Activated T-cell treated with anti-CD3 and anti-CD28 coated beads for 4 hours (primary cell): ENCODE data around the gene CREB5.
"Not testable (repeated sequence)": the region's sequence is repeated elsewhere in the genome, so short reads cannot be mapped to it uniquely, and the experiment has no call there.

Experiments used
- DNase-seq: peaks from one replicate; pipeline ENCODE4 v3.0.0-alpha.2; 2020

The CREB5 gene

GRCh38 chr7:28517606-28518005 lies 105.3 kb downstream of the CREB5 start:
- DNase-seq = no peak

GRCh38 chr7:28520074-28521015 lies 108.0 kb downstream of the CREB5 start:
- no peak for DNase-seq

GRCh38 chr7:28524978-28525377 lies 112.7 kb downstream of the CREB5 start:
- no peak for DNase-seq

- DNase-seq = no peak
Measured at GRCh38 chr7:28528899-28529298, 116.6 kb downstream of the CREB5 start.

- no peak for DNase-seq
Measured at GRCh38 chr7:28529755-28530154, 117.4 kb downstream of the CREB5 start.

- no peak for DNase-seq
Measured at GRCh38 chr7:28530175-28530802, 118.0 kb downstream of the CREB5 start.

- no peak for DNase-seq
Measured at GRCh38 chr7:28530803-28531175, 118.5 kb downstream of the CREB5 start.

GRCh38 chr7:28531291-28531690 lies 119.0 kb downstream of the CREB5 start:
- DNase-seq = no peak

- no peak for DNase-seq
Measured at GRCh38 chr7:28532181-28532580, 119.9 kb downstream of the CREB5 start.

- DNase-seq = no peak
Measured at GRCh38 chr7:28533267-28533666, 120.9 kb downstream of the CREB5 start.

GRCh38 chr7:28533731-28534531 lies 121.6 kb downstream of the CREB5 start:
- no peak for DNase-seq

- DNase-seq = no peak
Measured at GRCh38 chr7:28536259-28536658, 123.9 kb downstream of the CREB5 start.

- DNase-seq = no peak
Measured at GRCh38 chr7:28539289-28539981, 127.1 kb downstream of the CREB5 start.

GRCh38 chr7:28542410-28542809 lies 130.1 kb downstream of the CREB5 start:
- DNase-seq = no peak

GRCh38 chr7:28544453-28545117 lies 132.3 kb downstream of the CREB5 start:
- DNase-seq = no peak

GRCh38 chr7:28546067-28546466 lies 133.7 kb downstream of the CREB5 start:
- no peak for DNase-seq

- DNase-seq = no peak
Measured at GRCh38 chr7:28547115-28547514, 134.8 kb downstream of the CREB5 start.

- DNase-seq = no peak
Measured at GRCh38 chr7:28548416-28548815, 136.1 kb downstream of the CREB5 start.

GRCh38 chr7:28549998-28550397 lies 137.7 kb downstream of the CREB5 start:
- no peak for DNase-seq

GRCh38 chr7:28550580-28551186 lies 138.4 kb downstream of the CREB5 start:
- no peak for DNase-seq

GRCh38 chr7:28551331-28551730 lies 139.0 kb downstream of the CREB5 start:
- no peak for DNase-seq

GRCh38 chr7:28551766-28552165 lies 139.4 kb downstream of the CREB5 start:
- DNase-seq = not testable (repeated sequence)
